Prostate gland (tissue), 2 donors: ENCODE measurements around the gene QPCT. TPM values are rescaled to one million over a fixed set of nuclear protein-coding genes. Genes with fewer than 3 reads are reported as not detected.

ENCODE experiments used
- DNase-seq: peaks from one replicate; pipeline ENCODE4 v3.0.0-alpha.2; 2019; ENCODE audit warnings: low spot score
- H3K27ac ChIP-seq, 2 donors: fragments of 200-600 bp; sonication (generic); 2 replicates each; pipeline ENCODE4 v1.5.1; 2017 to 2019
- H3K27me3 ChIP-seq: fragments of 200-600 bp; sonication (generic); replicated peaks from 2 replicates; pipeline ENCODE4 v1.5.1; 2019; ENCODE audit not compliant: insufficient read depth
- H3K36me3 ChIP-seq, 2 donors: fragments of 200-600 bp; sonication (generic); 1 replicate in 1 of 2; 2 replicates in 1 of 2; pipeline versions ENCODE4 v1.5.1 to v1.8.1; 2017 to 2019
- H3K4me1 ChIP-seq: fragments of 200-600 bp; sonication (generic); replicated peaks from 2 replicates; pipeline ENCODE4 v1.5.1; 2019
- H3K4me3 ChIP-seq, 2 donors: fragments of 200-600 bp; sonication (generic); 2 replicates each; pipeline ENCODE4 v1.5.1; 2017 to 2019
- H3K9me3 ChIP-seq: fragments of 200-600 bp; sonication (generic); 2 replicates; pipeline ENCODE4 v1.5.1; 2017
- POLR2A ChIP-seq: fragments of 450-650 bp; IDR thresholded peaks from one replicate; pipeline ENCODE4 v1.6.1; 2016; ENCODE audit warnings: antibody characterized with exemption, mild to moderate bottlenecking
- POLR2AphosphoS5 ChIP-seq: sonication (generic); formaldehyde crosslinking; IDR thresholded peaks from one replicate; pipeline ENCODE4 v1.6.1; 2017; ENCODE audit warnings: antibody characterized with exemption
- WGBS: methylation state at CpG from one replicate; pipeline ENCODE4 v1.1.5; 2018; 5-methylcytosine and 5-hydroxymethylcytosine counted together
- intact Hi-C: fragments of 100-400 bp; cut with DNase I; formaldehyde crosslinking; loops from one replicate; pipeline ENCODE4 v1.14.2; 2022
- small RNA-seq, 2 donors: library from RNA; depleted of rRNA; stranded (forward); fragments of <200 nt; gene quantifications; one replicate each; pipeline ENCODE3, GENCODE V24; 2016
- total RNA-seq, 2 donors: library from RNA; depleted of rRNA; stranded (reverse); fragments of >200 nt; gene quantifications; one replicate each; pipeline ENCODE4 v1.1.0, GENCODE V29; 2016
- TF ChIP-seq, protein P1 (sequence below), 4 experiments: fragments of 200-600 bp in 2 of 4; fragments of 450-650 bp in 2 of 4; sonication (generic) in 2 of 4; IDR thresholded peaks; 1 replicate in 3 of 4; 2 replicates in 1 of 4; pipeline ENCODE4 v1.5.1; 2016 to 2019; ENCODE audit warnings: antibody characterized with exemption in 4 of 4, mild to moderate bottlenecking in 2 of 4, moderate library complexity in 2 of 4

The QPCT gene
- total RNA-seq, 2 donors from 2014 or later, result 5.3 to 11.7 TPM

DNA sequence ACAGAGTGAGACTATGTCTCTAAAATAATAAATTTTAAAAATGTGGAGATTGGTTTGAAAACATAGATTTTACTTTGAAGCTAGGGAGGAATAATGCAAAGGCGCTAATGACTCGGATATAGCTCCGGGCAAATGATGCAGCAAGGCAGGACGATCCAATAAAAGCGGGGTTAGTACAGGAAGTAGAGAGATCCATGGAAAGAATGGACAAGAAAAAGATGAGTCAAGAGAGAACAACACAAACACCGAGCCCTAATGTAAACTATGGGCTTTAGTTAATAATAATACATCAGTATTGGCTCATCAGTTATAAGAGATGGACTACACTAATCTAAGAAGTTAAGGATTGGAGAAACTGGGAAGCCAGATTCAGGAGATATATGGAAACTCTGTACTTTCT is 74.5 kb downstream of the QPCT start:
- DNase-seq, result no peak
- no peaks in the 10 kb centered on the region for H3K36me3 ChIP-seq
- H3K9me3 ChIP-seq, result no peaks in the 10 kb centered on the region
- no peak overlapping the region for H3K4me3 ChIP-seq
- H3K27me3 ChIP-seq, result no peaks in the 10 kb centered on the region
- WGBS, result 92% methylated on average over 6 of the region's 6 CpGs
- no peaks in the 10 kb centered on the region for H3K4me1 ChIP-seq
- H3K27ac ChIP-seq, result no peak overlapping the region
- intact Hi-C loops, result loop anchor here (10.0 kb wide), 3 partner anchors 116 to 236 kb away; no protein-coding TSS in a partner anchor
- TF ChIP-seq, protein P1, sequence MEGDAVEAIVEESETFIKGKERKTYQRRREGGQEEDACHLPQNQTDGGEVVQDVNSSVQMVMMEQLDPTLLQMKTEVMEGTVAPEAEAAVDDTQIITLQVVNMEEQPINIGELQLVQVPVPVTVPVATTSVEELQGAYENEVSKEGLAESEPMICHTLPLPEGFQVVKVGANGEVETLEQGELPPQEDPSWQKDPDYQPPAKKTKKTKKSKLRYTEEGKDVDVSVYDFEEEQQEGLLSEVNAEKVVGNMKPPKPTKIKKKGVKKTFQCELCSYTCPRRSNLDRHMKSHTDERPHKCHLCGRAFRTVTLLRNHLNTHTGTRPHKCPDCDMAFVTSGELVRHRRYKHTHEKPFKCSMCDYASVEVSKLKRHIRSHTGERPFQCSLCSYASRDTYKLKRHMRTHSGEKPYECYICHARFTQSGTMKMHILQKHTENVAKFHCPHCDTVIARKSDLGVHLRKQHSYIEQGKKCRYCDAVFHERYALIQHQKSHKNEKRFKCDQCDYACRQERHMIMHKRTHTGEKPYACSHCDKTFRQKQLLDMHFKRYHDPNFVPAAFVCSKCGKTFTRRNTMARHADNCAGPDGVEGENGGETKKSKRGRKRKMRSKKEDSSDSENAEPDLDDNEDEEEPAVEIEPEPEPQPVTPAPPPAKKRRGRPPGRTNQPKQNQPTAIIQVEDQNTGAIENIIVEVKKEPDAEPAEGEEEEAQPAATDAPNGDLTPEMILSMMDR (IDR thresholded peaks at IDR 0.05), result no peak
- TF ChIP-seq POLR2A (no peak), POLR2AphosphoS5 (no peak)

DNA sequence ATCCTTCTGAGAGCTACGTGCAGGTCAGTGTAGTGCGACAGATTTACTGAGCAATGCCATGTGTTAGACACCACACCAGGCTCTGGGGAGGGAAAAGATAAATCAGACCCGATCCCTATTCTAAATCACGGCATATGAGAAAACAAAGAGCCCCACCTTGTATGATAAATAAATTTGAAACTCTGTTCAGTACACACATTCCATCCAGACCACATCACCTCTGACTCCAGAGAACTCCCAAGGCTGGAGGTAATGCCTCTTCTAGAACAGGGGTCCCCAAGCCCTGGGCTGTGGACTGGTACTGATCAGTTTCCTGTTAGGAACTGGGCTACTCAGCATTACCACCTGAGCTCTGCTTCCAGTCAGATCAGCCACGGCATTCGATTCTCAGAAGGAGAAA is 77.3 kb downstream of the QPCT start:
- intact Hi-C loops, result no loop called here
- Histone ChIP-seq H3K27ac (no peak overlapping the region), H3K27me3 (no peaks in the 10 kb centered on the region), H3K4me3 (no peak overlapping the region), H3K36me3 (no peaks in the 10 kb centered on the region), H3K9me3 (no peaks in the 10 kb centered on the region), H3K4me1 (no peaks in the 10 kb centered on the region)
- DNase-seq, result no peak
- TF ChIP-seq POLR2A, result no peak
- no peak for TF ChIP-seq POLR2AphosphoS5
- TF ChIP-seq, protein P1 (IDR thresholded peaks at IDR 0.05), result no peak
- 88% methylated on average over 6 of the region's 6 CpGs for WGBS

DNA sequence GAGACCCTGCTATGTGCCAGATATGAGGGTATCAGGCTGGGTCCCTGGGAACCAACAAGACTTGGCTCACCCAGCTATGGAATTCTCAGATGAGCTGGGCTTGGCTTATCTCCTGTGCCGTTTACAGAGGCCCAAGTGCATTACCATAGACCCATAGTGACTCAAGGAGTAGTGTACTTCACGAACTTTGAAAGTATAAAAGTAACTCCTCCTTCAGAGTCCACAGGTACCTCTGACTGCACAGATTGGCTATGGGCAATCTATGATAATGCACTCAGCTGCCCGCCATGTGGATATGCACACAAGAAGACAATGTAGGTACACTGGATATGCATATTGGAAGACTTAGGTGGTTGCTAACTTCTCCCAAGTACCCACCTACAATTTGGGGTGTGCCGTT is 78.4 kb downstream of the QPCT start:
- H3K9me3 ChIP-seq, result no peaks in the 10 kb centered on the region
- no peak overlapping the region for H3K27ac ChIP-seq
- H3K4me1 ChIP-seq, result no peaks in the 10 kb centered on the region
- intact Hi-C loops, result no loop called here
- H3K27me3 ChIP-seq, result no peaks in the 10 kb centered on the region
- TF ChIP-seq, protein P1 (IDR thresholded peaks at IDR 0.05), result no peak
- TF ChIP-seq POLR2A (no peak), POLR2AphosphoS5 (no peak)
- DNase-seq, result no peak
- H3K4me3 ChIP-seq, result no peak overlapping the region
- no peaks in the 10 kb centered on the region for H3K36me3 ChIP-seq
- 97% methylated on average over 4 of the region's 4 CpGs for WGBS

Small RNA genes within 50 kb of the gene (small RNA-seq; reads per million reads assigned to genes)
- 0 reads per million in 2 donors for gene RNU6-939P

Other genes starting within 250 kb of the QPCT start
- gene EIF2AK2, start 187.7 kb upstream of the QPCT start, total RNA-seq, result 10 to 100 TPM; 20.8 to 32.1 TPM
- not detected for gene SULT6B1, start 156.0 kb upstream of the QPCT start, total RNA-seq
- gene CEBPZOS, start 148.1 kb upstream of the QPCT start, total RNA-seq, result 10 to 100 TPM; 24.3 to 45.2 TPM
- gene CEBPZ, start 113.0 kb upstream of the QPCT start, total RNA-seq, result 10 to 100 TPM; 27.5 to 35.4 TPM
- 10 to 100 TPM; 12.8 to 25.7 TPM for gene NDUFAF7, start 113.0 kb upstream of the QPCT start, total RNA-seq
- 10 to 100 TPM; 20.3 to 41.4 TPM for gene PRKD3, start 19.8 kb upstream of the QPCT start, total RNA-seq